GM18861 (cell line): ENCODE results near the gene FGFRL1.

Experiments
- ATAC-seq: cut with Tn5 transposase; IDR thresholded peaks from one replicate; pipeline ENCODE4 v1.9.1; 2021; ENCODE audit not compliant: unreplicated experiment

Gene FGFRL1

DNA sequence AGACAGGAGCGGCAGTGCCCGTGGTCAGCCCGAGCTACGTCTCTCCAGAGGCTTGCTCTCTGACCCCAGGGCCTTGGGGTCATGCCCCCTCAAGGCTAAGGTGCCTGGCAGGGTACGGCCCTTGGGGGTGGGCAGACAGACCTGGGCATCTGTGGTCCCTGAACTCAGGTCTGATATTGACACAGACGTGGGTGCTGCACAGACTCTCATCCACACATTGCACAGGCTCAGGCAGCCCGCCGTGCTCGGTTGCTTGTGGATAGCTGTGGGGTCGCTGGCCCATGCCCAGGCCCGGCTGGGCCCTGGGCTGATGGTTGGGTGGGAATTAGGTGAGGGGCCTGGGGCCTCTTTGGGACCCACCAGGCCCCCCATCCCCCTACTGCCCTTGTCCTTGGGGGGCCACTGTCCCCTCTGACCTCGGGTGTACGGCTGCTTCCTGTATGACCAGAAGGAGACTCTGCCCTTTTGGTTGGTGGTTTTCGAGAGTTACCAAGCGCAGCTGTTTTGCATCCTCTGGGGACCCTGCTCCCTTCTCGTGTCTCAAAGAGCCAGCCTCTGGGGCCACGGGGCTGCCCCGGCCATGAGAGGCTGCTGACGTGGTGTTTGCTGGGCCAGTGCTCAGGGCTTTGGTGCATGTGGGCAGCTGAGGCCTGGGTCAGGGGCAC is 10.1 kb downstream of the FGFRL1 start:
- peak; percentile 85 for ATAC-seq

DNA sequence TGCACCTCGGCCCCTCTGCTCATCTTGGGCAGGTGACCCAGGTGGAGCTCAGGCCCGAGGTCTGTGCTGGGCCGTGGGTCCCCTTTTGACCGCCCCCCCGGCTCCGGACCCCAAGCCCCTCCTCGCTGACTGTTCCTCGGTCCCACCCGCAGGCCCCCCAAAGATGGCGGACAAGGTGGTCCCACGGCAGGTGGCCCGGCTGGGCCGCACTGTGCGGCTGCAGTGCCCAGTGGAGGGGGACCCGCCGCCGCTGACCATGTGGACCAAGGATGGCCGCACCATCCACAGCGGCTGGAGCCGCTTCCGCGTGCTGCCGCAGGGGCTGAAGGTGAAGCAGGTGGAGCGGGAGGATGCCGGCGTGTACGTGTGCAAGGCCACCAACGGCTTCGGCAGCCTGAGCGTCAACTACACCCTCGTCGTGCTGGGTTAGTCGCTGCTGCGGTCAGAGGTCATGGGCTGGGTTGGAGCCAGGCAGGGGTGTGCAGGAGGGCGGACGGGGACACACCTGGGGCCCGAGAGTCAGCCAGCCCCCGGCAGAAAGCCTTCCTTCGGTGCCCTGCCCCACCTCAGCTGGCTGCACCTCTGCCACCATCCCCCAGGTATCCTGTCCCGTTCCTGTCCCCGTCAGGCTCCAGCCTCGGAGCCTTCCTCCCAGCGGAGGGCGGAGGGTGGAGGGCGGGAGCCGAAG is 10.8 kb downstream of the FGFRL1 start:
- ATAC-seq: no peak

DNA sequence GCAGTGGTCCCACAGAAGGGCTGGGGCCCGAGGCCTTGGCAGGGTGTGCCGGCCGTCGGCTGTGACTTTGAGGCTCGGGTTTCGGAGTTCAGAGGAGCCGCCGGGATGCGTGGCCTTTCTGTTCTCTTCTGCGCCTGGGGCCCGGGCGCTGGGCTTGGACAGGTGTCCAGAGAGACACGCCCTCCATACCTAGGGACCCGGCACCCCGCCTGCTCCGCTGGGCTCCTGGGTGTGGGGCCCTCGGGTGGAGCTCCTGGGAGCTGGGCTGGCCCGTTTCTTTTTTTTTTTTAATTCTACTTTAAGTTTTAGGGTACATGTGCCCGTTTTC is 11.3 kb downstream of the FGFRL1 start:
- no peak for ATAC-seq

DNA sequence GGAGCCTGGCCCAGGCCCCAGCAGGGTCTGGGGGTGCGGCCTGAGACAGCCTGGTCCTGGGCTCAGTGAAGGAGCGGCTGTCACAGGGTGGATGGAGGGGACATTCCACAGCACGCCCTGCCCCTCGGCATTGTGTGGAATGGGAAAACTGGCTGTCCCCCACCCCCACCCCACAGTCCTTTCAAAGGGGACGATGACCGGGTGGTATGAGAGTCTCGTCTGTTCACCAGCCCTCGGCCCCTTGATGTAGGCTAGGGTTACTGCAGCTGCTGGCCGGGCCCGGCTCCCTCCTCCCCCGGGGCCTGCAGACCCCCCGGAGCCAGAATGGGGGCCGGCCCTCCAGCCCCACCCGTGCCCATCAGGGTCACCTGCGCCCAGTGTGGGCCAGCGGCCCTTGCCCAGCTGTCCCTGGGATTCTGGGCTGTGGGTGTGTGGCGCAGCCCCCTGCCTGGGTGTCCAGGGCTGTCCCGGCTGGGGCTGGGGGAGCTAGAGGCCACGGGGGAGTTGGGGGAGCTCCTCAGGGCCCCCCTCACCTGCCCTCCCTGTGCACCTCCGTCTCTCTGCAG is 11.7 kb downstream of the FGFRL1 start:
- no peak for ATAC-seq

DNA sequence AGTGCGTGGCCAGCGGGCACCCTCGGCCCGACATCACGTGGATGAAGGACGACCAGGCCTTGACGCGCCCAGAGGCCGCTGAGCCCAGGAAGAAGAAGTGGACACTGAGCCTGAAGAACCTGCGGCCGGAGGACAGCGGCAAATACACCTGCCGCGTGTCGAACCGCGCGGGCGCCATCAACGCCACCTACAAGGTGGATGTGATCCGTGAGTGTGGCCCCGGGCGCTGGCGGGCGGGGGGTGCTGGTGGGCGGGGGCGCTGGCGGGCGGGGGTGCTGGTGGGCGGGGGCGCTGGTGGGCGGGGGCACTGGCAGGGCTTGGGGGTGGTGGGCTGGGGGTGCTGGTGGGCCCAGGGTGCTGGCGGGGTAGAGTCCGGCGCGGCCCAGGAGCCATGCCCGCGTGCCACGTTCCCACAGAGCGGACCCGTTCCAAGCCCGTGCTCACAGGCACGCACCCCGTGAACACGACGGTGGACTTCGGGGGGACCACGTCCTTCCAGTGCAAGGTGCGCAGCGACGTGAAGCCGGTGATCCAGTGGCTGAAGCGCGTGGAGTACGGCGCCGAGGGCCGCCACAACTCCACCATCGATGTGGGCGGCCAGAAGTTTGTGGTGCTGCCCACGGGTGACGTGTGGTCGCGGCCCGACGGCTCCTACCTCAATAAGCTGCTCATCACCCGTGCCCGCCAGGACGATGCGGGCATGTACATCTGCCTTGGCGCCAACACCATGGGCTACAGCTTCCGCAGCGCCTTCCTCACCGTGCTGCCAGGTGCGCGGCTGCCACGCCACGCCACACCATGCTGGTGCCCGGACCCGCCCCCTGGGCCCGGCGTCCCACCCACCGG is 12.7 kb downstream of the FGFRL1 start:
- ATAC-seq: no peak

DNA sequence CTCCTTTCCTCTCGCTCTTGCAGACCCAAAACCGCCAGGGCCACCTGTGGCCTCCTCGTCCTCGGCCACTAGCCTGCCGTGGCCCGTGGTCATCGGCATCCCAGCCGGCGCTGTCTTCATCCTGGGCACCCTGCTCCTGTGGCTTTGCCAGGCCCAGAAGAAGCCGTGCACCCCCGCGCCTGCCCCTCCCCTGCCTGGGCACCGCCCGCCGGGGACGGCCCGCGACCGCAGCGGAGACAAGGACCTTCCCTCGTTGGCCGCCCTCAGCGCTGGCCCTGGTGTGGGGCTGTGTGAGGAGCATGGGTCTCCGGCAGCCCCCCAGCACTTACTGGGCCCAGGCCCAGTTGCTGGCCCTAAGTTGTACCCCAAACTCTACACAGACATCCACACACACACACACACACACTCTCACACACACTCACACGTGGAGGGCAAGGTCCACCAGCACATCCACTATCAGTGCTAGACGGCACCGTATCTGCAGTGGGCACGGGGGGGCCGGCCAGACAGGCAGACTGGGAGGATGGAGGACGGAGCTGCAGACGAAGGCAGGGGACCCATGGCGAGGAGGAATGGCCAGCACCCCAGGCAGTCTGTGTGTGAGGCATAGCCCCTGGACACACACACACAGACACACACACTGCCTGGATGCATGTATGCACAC is 13.6 kb downstream of the FGFRL1 start:
- no peak for ATAC-seq

DNA sequence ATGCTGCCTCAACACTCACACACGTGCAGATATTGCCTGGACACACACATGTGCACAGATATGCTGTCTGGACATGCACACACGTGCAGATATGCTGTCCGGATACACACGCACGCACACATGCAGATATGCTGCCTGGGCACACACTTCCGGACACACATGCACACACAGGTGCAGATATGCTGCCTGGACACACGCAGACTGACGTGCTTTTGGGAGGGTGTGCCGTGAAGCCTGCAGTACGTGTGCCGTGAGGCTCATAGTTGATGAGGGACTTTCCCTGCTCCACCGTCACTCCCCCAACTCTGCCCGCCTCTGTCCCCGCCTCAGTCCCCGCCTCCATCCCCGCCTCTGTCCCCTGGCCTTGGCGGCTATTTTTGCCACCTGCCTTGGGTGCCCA is 14.7 kb downstream of the FGFRL1 start:
- ATAC-seq: peak; percentile 46

DNA sequence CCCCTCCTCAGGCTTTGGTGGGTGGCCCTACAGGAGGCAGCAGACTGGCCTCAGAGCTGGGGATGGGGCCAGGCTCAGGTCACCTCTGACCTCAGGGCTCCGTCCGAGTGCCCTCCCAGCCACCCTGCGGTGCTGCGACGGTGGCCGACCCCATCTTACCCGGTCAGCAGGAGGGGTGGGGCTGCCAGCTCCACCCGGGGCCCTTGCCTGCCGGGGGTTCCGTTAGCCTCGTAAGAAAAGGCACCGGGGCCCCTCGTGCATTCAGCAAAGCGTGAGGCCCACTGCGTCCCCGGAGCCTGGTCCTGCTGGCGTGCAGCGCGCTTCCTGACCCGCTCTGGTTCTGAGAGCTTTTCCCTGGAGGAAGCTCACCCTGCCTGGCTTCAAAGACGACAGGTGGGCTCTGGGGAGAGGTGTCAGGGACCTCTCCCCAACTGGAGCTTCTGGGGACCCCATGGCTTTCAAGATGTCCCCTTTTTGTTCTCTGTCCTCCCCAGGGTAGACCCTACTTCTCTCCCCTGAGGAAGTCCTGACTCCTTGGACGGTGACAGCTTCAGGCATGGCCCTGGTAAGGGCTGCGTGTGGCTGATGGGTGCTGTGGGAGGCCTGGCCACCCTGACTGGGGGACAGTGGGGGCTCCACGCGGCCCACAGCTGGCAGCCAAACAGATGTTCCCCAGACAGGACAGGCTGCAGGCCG is 15.9 kb downstream of the FGFRL1 start:
- ATAC-seq: no peak

DNA sequence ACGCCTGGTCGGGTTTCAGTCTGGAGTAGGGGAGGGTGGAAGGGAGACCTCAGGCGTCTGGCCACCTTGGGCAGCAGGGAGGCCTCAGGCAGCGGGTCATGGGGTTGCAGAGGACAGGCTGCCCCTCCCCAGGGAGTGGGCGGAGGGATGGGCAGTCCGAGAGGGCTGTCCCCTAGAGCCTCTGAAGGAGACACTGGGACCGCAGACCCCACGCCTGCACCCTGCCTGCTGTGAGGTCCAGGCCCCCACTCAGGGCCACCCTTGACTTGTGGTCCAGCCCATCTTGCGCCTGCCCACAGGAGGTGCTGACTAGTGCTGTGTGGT is 16.5 kb downstream of the FGFRL1 start:
- no peak for ATAC-seq

DNA sequence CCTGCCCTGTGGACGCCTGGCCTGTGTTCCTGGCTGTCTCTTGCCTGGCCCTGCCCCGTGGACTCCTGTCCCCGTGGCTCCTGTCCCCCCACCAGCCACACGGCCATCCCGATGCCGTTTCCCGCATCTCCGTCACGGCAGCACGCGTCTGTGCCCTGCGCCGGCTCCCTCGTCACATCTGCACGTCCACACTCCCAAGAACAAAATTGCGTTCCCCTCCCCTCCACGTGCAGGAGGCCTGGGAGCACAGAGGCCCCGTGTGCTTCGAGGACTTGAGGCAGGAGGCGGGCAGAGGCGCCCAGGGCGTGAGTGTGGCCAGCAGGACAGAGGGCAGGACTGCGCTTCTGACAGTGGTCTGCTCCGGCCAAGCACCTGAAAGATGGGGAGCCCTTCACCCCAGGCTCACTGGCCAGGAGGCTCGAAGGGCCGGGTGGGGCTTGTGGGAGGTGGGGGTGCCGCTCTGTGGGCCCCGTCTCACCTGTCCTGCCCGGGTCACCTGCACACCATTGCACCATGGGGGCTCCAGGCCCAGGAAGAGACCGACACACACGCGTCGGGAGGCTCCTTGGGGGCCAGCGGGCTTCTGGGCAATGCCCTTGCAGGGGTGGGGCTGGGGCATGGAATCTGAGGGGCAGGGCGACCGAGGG is 17.3 kb downstream of the FGFRL1 start:
- ATAC-seq: no peak

DNA sequence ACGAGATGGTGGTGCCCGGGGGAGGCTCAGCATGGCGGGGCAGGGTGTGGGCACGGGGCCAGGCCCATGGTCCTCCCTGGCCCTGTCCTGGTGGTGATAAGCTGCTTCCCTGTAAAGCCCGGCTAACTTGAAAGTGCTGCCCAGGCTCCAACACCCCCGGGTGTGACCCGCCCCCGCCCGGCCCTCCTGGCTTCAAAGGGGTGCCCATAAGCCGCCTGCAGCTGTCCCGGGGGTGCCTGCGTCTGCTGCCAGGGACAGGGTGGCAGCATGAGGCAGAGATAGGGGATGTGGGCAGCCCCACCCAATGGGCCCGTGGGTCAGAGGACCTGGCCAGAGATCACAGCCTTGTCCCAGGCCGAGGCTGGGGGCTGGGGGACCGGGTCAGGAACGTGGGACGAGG is 18.1 kb downstream of the FGFRL1 start:
- ATAC-seq: no peak

DNA sequence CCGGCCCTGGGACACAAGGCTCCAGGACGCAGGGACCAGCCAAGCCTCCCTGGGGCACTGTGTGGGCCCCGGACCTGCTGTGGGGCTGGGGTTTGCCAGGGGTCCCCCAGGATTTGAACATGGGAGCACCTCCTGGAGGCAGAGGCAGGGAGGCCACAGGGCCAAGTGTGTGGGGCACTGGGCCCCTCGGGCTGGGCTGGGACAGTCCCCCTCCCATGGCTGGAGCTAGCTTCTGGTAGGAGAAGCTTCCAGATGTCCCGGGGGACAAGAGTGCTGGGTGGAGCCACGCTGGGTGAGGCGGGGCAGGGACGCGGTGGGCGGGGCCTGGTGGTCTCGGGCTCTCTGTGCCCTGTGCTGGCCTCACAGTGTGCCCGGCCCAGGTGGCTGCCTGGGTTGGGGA is 18.6 kb downstream of the FGFRL1 start:
- ATAC-seq: no peak

DNA sequence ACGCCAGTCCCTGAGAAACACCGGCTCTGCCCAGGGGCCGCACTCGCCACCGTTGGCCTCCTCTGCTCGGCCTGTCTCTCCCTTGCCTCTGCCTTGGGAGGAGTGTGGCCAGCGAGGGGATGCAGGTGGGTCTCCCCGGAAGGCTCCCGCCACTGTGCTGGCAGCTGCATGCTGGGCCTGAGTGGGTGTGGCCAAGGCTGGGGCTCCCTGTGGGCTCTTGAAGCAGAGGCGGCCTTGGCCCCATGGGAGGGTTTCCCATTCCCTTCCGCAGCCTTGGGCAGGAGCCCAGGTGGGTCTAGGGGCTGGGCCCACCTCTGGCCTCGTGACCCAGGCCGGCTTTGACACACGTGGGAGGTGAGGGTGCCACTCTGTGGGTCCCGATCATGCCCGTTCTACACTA is 19.1 kb downstream of the FGFRL1 start:
- no peak for ATAC-seq

DNA sequence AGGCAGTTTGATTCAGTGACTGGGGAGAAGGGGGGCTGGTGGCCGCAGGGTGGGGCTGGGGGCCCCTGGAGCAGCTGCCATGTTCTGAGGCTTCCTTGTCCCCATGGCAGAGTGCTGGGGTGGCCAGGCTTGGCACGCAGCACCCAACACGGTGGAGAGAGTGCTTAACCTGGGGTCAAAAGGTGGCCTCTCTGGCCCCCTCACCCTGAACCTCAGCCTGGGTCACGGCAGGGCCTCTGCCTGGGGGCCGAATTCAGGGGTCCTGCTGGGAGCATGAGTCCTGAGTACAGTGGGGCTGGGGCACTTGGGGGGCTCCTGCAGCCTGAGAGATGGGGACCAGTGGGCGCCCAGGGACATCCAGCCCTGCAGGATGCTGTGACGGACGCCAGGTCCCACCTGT is 19.9 kb downstream of the FGFRL1 start:
- ATAC-seq: no peak

DNA sequence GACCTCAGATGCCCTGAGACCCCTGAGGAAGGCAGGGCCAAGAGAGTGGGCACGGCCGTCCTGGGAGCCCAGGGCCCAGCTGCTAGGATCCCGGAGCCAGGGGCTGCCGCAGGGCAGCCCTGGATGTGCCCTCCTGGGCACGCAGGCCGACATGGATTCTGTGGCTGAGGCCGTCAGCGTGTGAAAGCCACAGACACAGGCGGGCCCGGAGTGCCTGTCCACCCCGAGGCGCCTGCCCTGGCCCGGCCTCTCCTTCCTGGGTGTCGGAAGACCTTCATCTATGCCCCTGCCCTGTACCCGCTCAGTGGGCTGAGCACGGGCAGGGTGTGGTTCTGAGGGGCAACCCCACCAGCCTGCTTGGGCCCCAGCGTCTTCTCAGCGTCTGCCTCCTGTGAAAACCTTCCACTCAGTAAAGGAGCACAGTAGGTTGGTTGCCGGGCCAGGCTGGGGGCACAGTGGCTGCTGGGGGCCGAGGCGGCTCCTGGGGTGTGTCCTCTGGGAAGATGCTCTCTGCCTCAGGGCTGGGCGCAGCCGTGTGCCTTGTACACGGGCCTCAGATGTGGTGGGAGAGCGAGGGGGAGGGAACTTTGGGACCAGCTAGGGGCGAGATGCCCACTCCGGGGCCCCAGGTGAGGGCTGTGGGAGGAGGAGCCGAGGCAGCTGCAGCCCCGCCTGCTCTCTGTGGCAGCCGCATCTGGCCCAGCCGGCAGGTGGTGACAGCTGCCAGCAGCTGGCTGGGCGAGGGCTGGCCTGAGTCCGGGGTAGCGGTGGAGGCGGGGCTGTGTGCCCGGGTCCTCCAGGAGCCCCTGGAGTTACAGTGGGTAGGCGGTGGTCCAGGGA is 20.8 kb downstream of the FGFRL1 start:
- no peak for ATAC-seq

DNA sequence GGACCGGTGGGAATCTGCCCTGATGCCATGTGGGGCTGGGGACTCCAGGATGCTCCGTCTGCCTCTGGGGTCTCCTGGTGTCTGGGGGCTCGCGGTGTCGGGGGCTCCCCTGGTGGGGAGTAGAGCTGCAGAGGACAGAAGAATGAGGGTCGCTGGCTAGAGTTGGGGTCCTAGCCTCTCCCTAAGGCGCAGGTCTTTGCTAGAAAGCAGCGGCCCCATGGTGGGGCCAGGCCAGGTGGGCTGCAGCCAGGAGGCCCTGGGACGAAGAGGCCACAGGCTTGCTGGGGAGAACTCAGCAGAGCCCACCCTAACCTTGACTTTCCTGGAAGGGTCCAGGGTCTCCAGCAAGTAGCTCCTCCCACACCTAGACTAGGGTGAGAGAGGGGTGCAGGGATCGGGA is 21.4 kb downstream of the FGFRL1 start:
- ATAC-seq: no peak

DNA sequence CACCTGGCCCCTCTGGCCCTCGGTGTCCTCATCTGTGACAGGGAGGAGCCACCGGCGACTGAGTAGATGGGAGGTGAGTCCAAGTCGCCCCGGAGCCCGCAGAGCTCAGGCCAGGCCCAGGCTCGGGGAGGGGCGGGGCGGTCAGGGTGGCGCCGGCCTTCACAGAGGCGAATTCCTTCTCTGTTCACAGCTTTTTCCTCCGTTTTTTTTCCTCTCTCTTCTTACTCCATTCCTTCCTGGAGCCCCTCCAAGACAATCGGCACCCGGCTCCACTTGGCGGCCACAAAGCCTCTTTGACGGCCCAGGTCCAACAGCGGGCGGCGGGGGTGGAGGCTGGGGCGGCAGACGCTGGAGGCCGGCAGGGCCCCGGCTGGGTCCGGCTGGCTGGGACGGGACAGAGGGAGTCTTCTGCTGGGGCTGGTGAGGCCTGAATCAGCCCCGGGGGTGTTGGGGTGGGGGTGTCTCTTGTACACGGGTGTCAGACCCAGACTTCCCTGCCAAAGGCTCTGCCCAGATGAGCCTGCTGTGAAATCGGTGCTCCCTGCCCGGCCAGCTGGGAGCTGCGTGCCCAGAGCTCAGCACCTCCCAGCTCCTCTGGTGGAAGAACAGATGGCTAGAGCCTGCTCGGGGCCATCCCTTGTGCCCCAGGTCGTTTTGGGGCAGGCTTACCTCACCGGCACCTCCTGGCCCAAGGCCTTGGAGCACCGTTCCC is 22.6 kb downstream of the FGFRL1 start:
- no peak for ATAC-seq

DNA sequence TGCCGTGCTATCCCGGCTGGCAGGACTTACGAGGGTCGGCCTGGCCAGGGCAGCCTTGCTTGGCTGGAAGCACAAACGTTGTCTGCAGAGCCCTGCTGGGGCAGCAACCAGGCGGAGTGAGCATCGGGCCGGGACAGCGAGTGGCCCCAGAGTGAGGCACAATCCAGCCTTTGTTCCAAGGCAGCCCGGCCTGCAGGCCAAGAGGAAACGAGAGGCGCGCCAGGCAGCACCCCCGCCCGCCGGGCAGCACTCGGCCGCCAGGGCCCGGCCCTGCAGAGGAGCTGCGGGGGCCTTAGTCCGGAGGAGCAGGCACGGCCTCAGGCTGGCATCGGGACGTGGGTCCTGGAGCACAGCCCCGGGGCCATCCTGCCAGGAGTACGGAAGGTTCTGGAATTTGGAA is 24.1 kb downstream of the FGFRL1 start:
- no peak for ATAC-seq

DNA sequence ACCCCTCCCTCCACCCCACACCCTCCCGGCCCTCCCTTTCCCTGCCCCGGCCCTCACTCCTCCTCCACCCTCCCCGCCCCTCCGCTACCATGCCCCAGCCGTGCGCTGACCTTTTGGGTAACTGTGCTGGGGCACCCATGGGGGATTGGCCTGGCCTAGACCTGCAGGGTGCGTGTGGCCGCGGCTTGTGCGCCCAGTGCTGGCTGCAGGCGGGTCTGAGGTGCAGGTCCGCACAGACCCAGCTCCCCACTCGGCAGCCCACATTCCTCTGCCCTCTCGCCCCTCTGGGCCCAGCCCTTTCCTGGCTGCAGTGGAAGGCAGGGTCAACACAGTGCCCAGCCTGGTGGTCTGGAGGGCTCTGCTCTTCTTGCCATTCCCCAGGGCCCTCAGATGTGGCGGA is 24.7 kb downstream of the FGFRL1 start:
- no peak for ATAC-seq
